BJ (cell line): ENCODE data around the gene CNPY1. TPM values are rescaled to one million over a fixed set of nuclear protein-coding genes. Genes with fewer than 3 reads are reported as not detected.

Experiments used
- CTCF ChIA-PET: fragments of 350-600 bp; formaldehyde crosslinking; extraction: SDS; loops from one replicate; lab custom pipeline; 2021; ENCODE audit warnings: antibody characterized with exemption, inconsistent platforms; lab: Yijun Ruan, JAX
- POLR2A ChIA-PET: fragments of 300-600 bp; sonication (Branson Sonifier 250); formaldehyde crosslinking; extraction: SDS; loops from one replicate; lab custom pipeline; 2021; ENCODE audit warnings: antibody characterized with exemption; lab: Charles Lee
- DNase-seq: peaks from one replicate; pipeline ENCODE4 v3.0.0-alpha.2; 2011; ENCODE audit warnings: low read depth
- H3K27me3 ChIP-seq: 2 replicates; pipeline ENCODE4 v1.6.0; 2011; ENCODE audit warnings: low read length; ENCODE audit not compliant: control insufficient read depth, insufficient read depth
- H3K36me3 ChIP-seq: 2 replicates; pipeline ENCODE4 v1.5.1; 2011; ENCODE audit warnings: low read length; ENCODE audit not compliant: control insufficient read depth, insufficient read depth
- H3K4me3 ChIP-seq: 2 replicates; pipeline ENCODE4 v1.5.1; 2011; ENCODE audit warnings: low read depth, mild to moderate bottlenecking, control low read depth, low read length
- CTCF ChIP-seq: IDR thresholded peaks from 2 replicates; pipeline ENCODE4 v1.5.1; 2011; ENCODE audit warnings: low read depth, mild to moderate bottlenecking, control low read depth, inconsistent platforms, low read length, moderate library complexity; ENCODE audit not compliant: insufficient read depth
- polyA plus RNA-seq: library from polyadenylated mRNA; depleted of rRNA; stranded (reverse); fragments of >200 nt; gene quantifications from 2 replicates; pipeline ENCODE4 v1.2.3, GENCODE V29; 2011

The CNPY1 gene
- polyA plus RNA-seq, 1 experiment = not detected

- H3K4me3 ChIP-seq = no peak overlapping the region
- no peak for DNase-seq
- POLR2A ChIA-PET = no interaction called here
- H3K27me3 ChIP-seq = peaks cover 62% of the 10 kb centered on the region
- TF ChIP-seq CTCF = no peak
- H3K36me3 ChIP-seq = no peaks in the 10 kb centered on the region
- CTCF ChIA-PET = interaction anchor here (1.3 kb wide), 1 partner anchor 18 kb away, joined by 3 read pairs; no protein-coding TSS in a partner anchor
These were observed 78.2 kb downstream of the CNPY1 start for GRCh38 chr7:155467846-155468784.

GRCh38 chr7:155466814-155467733, 79.3 kb downstream of the CNPY1 start:
- DNase-seq = no peak
- Histone ChIP-seq H3K27me3 (peaks cover 68% of the 10 kb centered on the region), H3K4me3 (no peak overlapping the region), H3K36me3 (no peaks in the 10 kb centered on the region)
- ChIA-PET CTCF (interaction anchor here (1.3 kb wide), 1 partner anchor 17 kb away, joined by 3 read pairs; no protein-coding TSS in a partner anchor), POLR2A (no interaction called here)
- TF ChIP-seq CTCF = no peak

- no peak for TF ChIP-seq CTCF
- ChIA-PET CTCF (no interaction called here), POLR2A (no interaction called here)
- peaks cover 70% of the 10 kb centered on the region for H3K27me3 ChIP-seq
- H3K36me3 ChIP-seq = no peaks in the 10 kb centered on the region
- no peak for DNase-seq
- H3K4me3 ChIP-seq = no peak overlapping the region
These were observed 80.1 kb downstream of the CNPY1 start for GRCh38 chr7:155466142-155466813.

GRCh38 chr7:155465761-155466141, 80.6 kb downstream of the CNPY1 start:
- no peak overlapping the region for H3K4me3 ChIP-seq
- peaks cover 73% of the 10 kb centered on the region for H3K27me3 ChIP-seq
- TF ChIP-seq CTCF = no peak
- no peak for DNase-seq
- ChIA-PET CTCF (no interaction called here), POLR2A (no interaction called here)
- H3K36me3 ChIP-seq = no peaks in the 10 kb centered on the region
